Neural progenitor cell (in vitro differentiated cells): Measurements from ENCODE around the gene UMAD1.

Source experiments
- CTCF ChIP-seq: fragments of 200-600 bp; sonication (generic); IDR thresholded peaks from 2 replicates; pipeline ENCODE4 v1.5.1; 2017; ENCODE audit warnings: antibody characterized with exemption, mild to moderate bottlenecking
- EZH2phosphoT487 ChIP-seq: fragments of 200-600 bp; sonication (generic); IDR thresholded peaks from 2 replicates; pipeline ENCODE4 v1.6.1; 2017; ENCODE audit warnings: antibody characterized with exemption

DNA sequence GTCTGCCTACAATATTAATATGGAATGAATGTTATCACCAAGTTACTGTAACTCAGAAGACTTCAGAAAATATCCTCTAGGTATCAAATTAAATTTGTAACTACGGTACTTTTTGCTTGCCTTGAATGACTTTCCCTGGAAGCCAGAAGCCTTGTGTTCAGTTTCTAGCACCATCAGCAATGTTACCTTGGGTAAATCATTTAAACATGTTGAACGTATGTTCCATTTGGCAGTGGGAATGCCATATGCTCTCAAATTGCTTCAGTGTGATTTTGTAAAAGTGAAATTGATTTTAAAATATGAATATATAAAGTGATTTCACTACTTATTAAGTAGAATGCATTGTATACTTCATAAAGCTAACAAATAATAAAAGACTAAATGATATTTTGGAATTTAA lies 66.7 kb downstream of the UMAD1 start:
- TF ChIP-seq EZH2phosphoT487: no peak
- no peak for TF ChIP-seq CTCF
